ENCODE data around the gene TRERF1.

DNA sequence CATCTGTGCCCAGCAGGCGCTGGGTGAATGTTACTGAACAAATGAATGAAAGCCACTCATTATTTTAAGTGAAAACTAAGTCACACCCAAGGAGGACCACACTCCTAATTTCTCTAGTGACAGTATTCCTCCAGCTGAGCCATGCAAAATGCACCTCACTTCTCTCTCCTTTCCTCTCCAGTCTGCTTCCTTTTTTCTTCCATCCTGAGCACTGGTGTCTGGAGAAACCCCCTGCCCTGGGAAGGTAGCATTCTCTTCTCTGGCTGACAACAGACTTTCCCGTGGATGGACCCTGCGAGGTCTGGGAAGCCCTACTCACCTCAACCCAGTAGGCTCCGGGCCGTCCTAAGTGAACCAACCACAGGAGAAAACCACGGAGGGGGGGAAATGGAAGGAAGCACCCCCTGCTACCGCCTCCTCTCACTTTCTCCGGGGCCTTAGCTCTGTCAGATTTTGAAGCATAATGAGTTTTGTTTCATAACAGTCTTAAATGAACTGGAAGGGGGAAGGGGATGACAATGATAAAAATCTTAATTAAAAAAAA, 22.6 kb downstream of the TRERF1 start:
- no peak for TF ChIP-seq EZH2 (IDR thresholded peaks at IDR 0.05; ENCODE audit: low read length)
- TF ChIP-seq, protein P1, sequence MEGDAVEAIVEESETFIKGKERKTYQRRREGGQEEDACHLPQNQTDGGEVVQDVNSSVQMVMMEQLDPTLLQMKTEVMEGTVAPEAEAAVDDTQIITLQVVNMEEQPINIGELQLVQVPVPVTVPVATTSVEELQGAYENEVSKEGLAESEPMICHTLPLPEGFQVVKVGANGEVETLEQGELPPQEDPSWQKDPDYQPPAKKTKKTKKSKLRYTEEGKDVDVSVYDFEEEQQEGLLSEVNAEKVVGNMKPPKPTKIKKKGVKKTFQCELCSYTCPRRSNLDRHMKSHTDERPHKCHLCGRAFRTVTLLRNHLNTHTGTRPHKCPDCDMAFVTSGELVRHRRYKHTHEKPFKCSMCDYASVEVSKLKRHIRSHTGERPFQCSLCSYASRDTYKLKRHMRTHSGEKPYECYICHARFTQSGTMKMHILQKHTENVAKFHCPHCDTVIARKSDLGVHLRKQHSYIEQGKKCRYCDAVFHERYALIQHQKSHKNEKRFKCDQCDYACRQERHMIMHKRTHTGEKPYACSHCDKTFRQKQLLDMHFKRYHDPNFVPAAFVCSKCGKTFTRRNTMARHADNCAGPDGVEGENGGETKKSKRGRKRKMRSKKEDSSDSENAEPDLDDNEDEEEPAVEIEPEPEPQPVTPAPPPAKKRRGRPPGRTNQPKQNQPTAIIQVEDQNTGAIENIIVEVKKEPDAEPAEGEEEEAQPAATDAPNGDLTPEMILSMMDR (optimal IDR thresholded peaks at IDR 0.05 in 1 of 3, IDR thresholded peaks at IDR 0.05 in 1 of 3, conservative IDR thresholded peaks at IDR 0.05 in 1 of 3; ENCODE audit: extremely low read depth in 1 of 3, insufficient read depth in 2 of 3, low read length in 3 of 3): no peak

All from keratinocyte (primary cell).